Stomach (tissue), 9 donors: ENCODE results near the gene BRWD1. TPM values are rescaled to one million over a fixed set of nuclear protein-coding genes. Genes with fewer than 3 reads are reported as not detected.

Source experiments
- DNase-seq, 2 donors: peaks; one replicate each; pipeline versions ENCODE4 v3.0.0 to v3.0.0-alpha.2; 2013 to 2019
- H3K27ac ChIP-seq, 5 donors: fragments of 200-600 bp in 4 of 5; sonication (generic) in 4 of 5; one replicate each; pipeline ENCODE4 v1.5.1; 2013 to 2019; ENCODE audit warnings: mild to moderate bottlenecking in 1 of 5, moderate library complexity in 1 of 5
- H3K27me3 ChIP-seq, 3 donors: fragments of 200-600 bp; sonication (generic); one replicate each; pipeline ENCODE4 v1.5.1; 2017 to 2019; ENCODE audit warnings: mixed run types in 1 of 3
- H3K36me3 ChIP-seq, 4 donors: fragments of 200-600 bp; sonication (generic); 1 replicate in 3 of 4; 2 replicates in 1 of 4; pipeline ENCODE4 v1.5.1; 2016 to 2019
- H3K4me1 ChIP-seq, 4 donors: fragments of 200-600 bp; sonication (generic); one replicate each; pipeline ENCODE4 v1.5.1; 2016 to 2019
- H3K4me3 ChIP-seq, 4 donors: fragments of 200-600 bp; sonication (generic) in 3 of 4; one replicate each; pipeline ENCODE4 v1.5.1; 2016 to 2019; ENCODE audit warnings: mild to moderate bottlenecking in 1 of 4
- H3K9me3 ChIP-seq, 4 donors: fragments of 200-600 bp; sonication (generic); one replicate each; pipeline ENCODE4 v1.5.1; 2016 to 2019
- CTCF ChIP-seq, 7 experiments: fragments of 450-650 bp in 4 of 7; fragments of 200-600 bp in 3 of 7; sonication (generic) in 3 of 7; IDR thresholded peaks; one replicate each; pipeline ENCODE4 v1.5.1; 2016 to 2019; ENCODE audit warnings: antibody characterized with exemption in 7 of 7, control low read depth in 2 of 7, mild to moderate bottlenecking in 1 of 7
- EP300 ChIP-seq: sonication (generic); formaldehyde crosslinking; IDR thresholded peaks from one replicate; pipeline ENCODE4 v1.6.1; 2017; ENCODE audit warnings: antibody characterized with exemption
- POLR2A ChIP-seq, 4 donors: fragments of 450-650 bp; IDR thresholded peaks; one replicate each; pipeline ENCODE4 v1.6.1; 2016; ENCODE audit warnings: antibody characterized with exemption in 4 of 4, control low read depth in 2 of 4, mild to moderate bottlenecking in 1 of 4, moderate library complexity in 1 of 4
- POLR2AphosphoS5 ChIP-seq, 3 donors: sonication (generic); formaldehyde crosslinking; IDR thresholded peaks; one replicate each; pipeline ENCODE4 v1.6.1; 2016; ENCODE audit warnings: antibody characterized with exemption in 3 of 3
- WGBS, 5 donors: extraction: QIAGEN DNeasy Blood & Tissue Kit in 3 of 5; methylation state at CpG; one replicate each; pipeline versions ENCODE4 v1.1.5 to v1.1.7; 2013 to 2018; 5-methylcytosine and 5-hydroxymethylcytosine counted together
- intact Hi-C: fragments of 100-400 bp; cut with DNase I; formaldehyde crosslinking; loops from one replicate; pipeline ENCODE4 v1.15.1; 2023; ENCODE audit warnings: low total_unique reads
- polyA plus RNA-seq, 3 donors: library from polyadenylated mRNA; stranded (reverse); fragments of 200-250 nt; gene quantifications; one replicate each; pipeline ENCODE4 v1.2.3, GENCODE V29; 2013
- total RNA-seq, 5 donors: library from RNA; depleted of rRNA; stranded (reverse); fragments of >200 nt; gene quantifications; one replicate each; pipeline versions ENCODE4 v1.1.0 to v1.2.3, GENCODE V29; 2014 to 2016
- donor health status: healthy with polysubstance abuse.
- donor health status: Bipolar disorder and iron deficiency.
- donor health status: healthy.

Gene BRWD1
- total and polyA plus RNA-seq, 8 donors, result 5.9 to 216 (median 56.9) TPM

- intact Hi-C loops, result no loop called here
Observed at GRCh38 chr21:39188521-39189139, 124.8 kb downstream of the BRWD1 start.

GRCh38 chr21:39187141-39187540 is 126.3 kb downstream of the BRWD1 start:
- no peak overlapping the region for H3K4me3 ChIP-seq
- intact Hi-C loops, result no loop called here
- TF ChIP-seq POLR2A (IDR thresholded peaks at IDR 0.05), result no peak
- H3K27me3 ChIP-seq, result no peaks in the 10 kb centered on the region
- H3K27ac ChIP-seq, result no peak overlapping the region
- DNase-seq, result no peak
- H3K9me3 ChIP-seq, result no peaks in the 10 kb centered on the region
- H3K4me1 ChIP-seq, result peaks cover 9 to 16% (median 12%) of the 10 kb centered on the region in 4 donors
- peaks cover 0 to 5% (median 0%) of the 10 kb centered on the region in 4 donors for H3K36me3 ChIP-seq
- 72 to 84% (median 76%) methylated on average over 5 of the region's 5 CpGs for WGBS, 5 donors

More at GRCh38 chr21:39188521-39189139, 124.8 kb downstream of the BRWD1 start:
- H3K9me3 ChIP-seq, result no peaks in the 10 kb centered on the region
- TF ChIP-seq CTCF (IDR thresholded peaks at IDR 0.05) (no peak), EP300 (no peak), POLR2AphosphoS5 (IDR thresholded peaks at IDR 0.05) (no peak), POLR2A (IDR thresholded peaks at IDR 0.05) (no peak)
- no peaks in the 10 kb centered on the region for H3K27me3 ChIP-seq
- H3K4me1 ChIP-seq, result peaks cover 0 to 10% (median 7%) of the 10 kb centered on the region in 4 donors
- H3K27ac ChIP-seq, result no peak overlapping the region
- no peak overlapping the region for H3K4me3 ChIP-seq
- DNase-seq, result no peak
- WGBS, 5 donors, result 88 to 98% (median 95%) methylated on average over 2 of the region's 2 CpGs
- peaks cover 0 to 8% (median 6%) of the 10 kb centered on the region in 4 donors for H3K36me3 ChIP-seq

GRCh38 chr21:39186676-39187075 is 126.8 kb downstream of the BRWD1 start:
- H3K36me3 ChIP-seq, result peaks cover 0 to 2% (median 0%) of the 10 kb centered on the region in 4 donors
- H3K9me3 ChIP-seq, result no peaks in the 10 kb centered on the region
- H3K4me3 ChIP-seq, result no peak overlapping the region
- H3K4me1 ChIP-seq, result peaks cover 13 to 21% (median 17%) of the 10 kb centered on the region in 4 donors
- no peaks in the 10 kb centered on the region for H3K27me3 ChIP-seq
- no peak for TF ChIP-seq POLR2AphosphoS5 (IDR thresholded peaks at IDR 0.05)
- no peak for TF ChIP-seq CTCF (IDR thresholded peaks at IDR 0.05)
- TF ChIP-seq EP300, result no peak
- TF ChIP-seq POLR2A (IDR thresholded peaks at IDR 0.05), result no peak
- intact Hi-C loops, result no loop called here
- no peak overlapping the region for H3K27ac ChIP-seq
- DNase-seq, result no peak

GRCh38 chr21:39185157-39185556 is 128.3 kb downstream of the BRWD1 start:
- 66 to 91% (median 71%) methylated on average over 2 of the region's 2 CpGs for WGBS, 5 donors
- no peak overlapping the region for H3K4me3 ChIP-seq
- no peaks in the 10 kb centered on the region for H3K9me3 ChIP-seq
- TF ChIP-seq CTCF (IDR thresholded peaks at IDR 0.05) (no peak), EP300 (no peak), POLR2A (IDR thresholded peaks at IDR 0.05) (no peak), POLR2AphosphoS5 (IDR thresholded peaks at IDR 0.05) (no peak)
- intact Hi-C loops, result no loop called here
- DNase-seq, result no peak
- H3K27me3 ChIP-seq, result no peaks in the 10 kb centered on the region
- H3K27ac ChIP-seq, result no peak overlapping the region
- H3K4me1 ChIP-seq, result peaks cover 13 to 28% (median 20%) of the 10 kb centered on the region in 4 donors
- peaks cover 0 to 1% (median under 1%) of the 10 kb centered on the region in 4 donors for H3K36me3 ChIP-seq
